H1 (cell line): Measurements from ENCODE around the gene CAMK2N2. TPM values are rescaled to one million over a fixed set of nuclear protein-coding genes. Genes with fewer than 3 reads are reported as not detected.

ENCODE experiments used
- CTCF ChIA-PET: fragments of 300-600 bp; sonication (Branson Sonifier 250); formaldehyde crosslinking; loops from one replicate; lab custom pipeline; 2021; ENCODE audit not compliant: partially characterized antibody; lab: Charles Lee
- POLR2A ChIA-PET: fragments of 300-600 bp; sonication (Branson Sonifier 250); formaldehyde crosslinking; loops from one replicate; lab custom pipeline; 2021; ENCODE audit warnings: inconsistent platforms; ENCODE audit not compliant: partially characterized antibody; lab: Charles Lee
- DNase-seq, 2 experiments: peaks; one replicate each; pipeline versions ENCODE4 v3.0.0 to v3.0.0-alpha.2; 2010 to 2022; ENCODE audit warnings: low spot score in 2 of 2, low read depth in 1 of 2, mixed read lengths in 1 of 2
- FAIRE-seq: peaks from 2 replicates; lab custom pipeline; 2011; peaks lifted over from hg19 to GRCh38; lab: Jason Lieb, UNC
- H2AFZ ChIP-seq: 2 replicates; pipeline ENCODE4 v1.8.1; 2012; ENCODE audit warnings: low read length, inconsistent platforms
- H2AK5ac ChIP-seq: 2 replicates; pipeline ENCODE4 v1.6.1; 2013; ENCODE audit warnings: low read depth, low read length
- H2BK120ac ChIP-seq: replicated peaks from 2 replicates; pipeline ENCODE3; 2013; ENCODE audit warnings: low read depth, low read length, inconsistent platforms
- H2BK12ac ChIP-seq: 2 replicates; pipeline ENCODE4 v1.6.1; 2013; ENCODE audit warnings: low read depth, low read length
- H2BK15ac ChIP-seq: 2 replicates; pipeline ENCODE4 v1.6.1; 2013; ENCODE audit warnings: low read length
- H2BK20ac ChIP-seq: 2 replicates; pipeline ENCODE4 v1.6.1; 2013; ENCODE audit warnings: low read length
- H2BK5ac ChIP-seq: 2 replicates; pipeline ENCODE4 v1.6.1; 2013; ENCODE audit warnings: low read depth, low read length
- H3K14ac ChIP-seq: 2 replicates; pipeline ENCODE4 v1.6.1; 2013; ENCODE audit warnings: inconsistent platforms; ENCODE audit not compliant: insufficient read length
- H3K18ac ChIP-seq: 2 replicates; pipeline ENCODE4 v1.6.1; 2013; ENCODE audit warnings: low read length; ENCODE audit errors: extremely low read depth
- H3K23ac ChIP-seq: 2 replicates; pipeline ENCODE4 v1.6.1; 2013; ENCODE audit warnings: inconsistent platforms; ENCODE audit not compliant: insufficient read length
- H3K23me2 ChIP-seq: 2 replicates; pipeline ENCODE4 v1.6.1; 2013; ENCODE audit warnings: low read depth, low read length
- H3K27ac ChIP-seq: 2 replicates; pipeline ENCODE4 v1.6.1; 2011; ENCODE audit warnings: low read depth, low read length, inconsistent platforms
- H3K27me3 ChIP-seq, 4 experiments: replicated peaks in 1 of 4; 1 replicate in 1 of 4; 2 replicates in 3 of 4; pipeline versions ENCODE4 v1.6.1 to v1.8.1; 2011 to 2013; ENCODE audit warnings: low read length in 3 of 4, mild to moderate bottlenecking in 3 of 4, inconsistent platforms in 2 of 4, mixed read lengths in 2 of 4, moderate library complexity in 1 of 4; ENCODE audit not compliant: control insufficient read depth in 3 of 4, insufficient read depth in 3 of 4; ENCODE audit errors: extremely low read depth in 1 of 4
- H3K36me3 ChIP-seq, 4 experiments: 2 replicates each; pipeline versions ENCODE4 v1.6.1 to v1.8.1; 2011 to 2013; ENCODE audit warnings: mild to moderate bottlenecking in 4 of 4, low read length in 3 of 4, moderate library complexity in 2 of 4, control low read depth in 1 of 4, inconsistent platforms in 1 of 4; ENCODE audit not compliant: insufficient read depth in 4 of 4, control insufficient read depth in 2 of 4
- H3K4ac ChIP-seq: replicated peaks from 2 replicates; pipeline ENCODE3; 2013; ENCODE audit warnings: low read length, low read depth, mixed read lengths, inconsistent platforms; ENCODE audit not compliant: insufficient read length
- H3K4me1 ChIP-seq, 4 experiments: replicated peaks in 1 of 4; 1 replicate in 1 of 4; 2 replicates in 3 of 4; pipeline versions ENCODE4 v1.6.1 to v1.8.1; 2011 to 2013; ENCODE audit warnings: low read length in 3 of 4, inconsistent platforms in 2 of 4, mixed read lengths in 1 of 4; ENCODE audit not compliant: insufficient read depth in 4 of 4, control insufficient read depth in 3 of 4
- H3K4me2 ChIP-seq, 2 experiments: 2 replicates each; pipeline versions ENCODE4 v1.6.1 to v1.8.1; 2011 to 2013; ENCODE audit warnings: low read depth in 2 of 2, low read length in 2 of 2, control low read depth in 1 of 2, inconsistent platforms in 1 of 2, mild to moderate bottlenecking in 1 of 2; ENCODE audit not compliant: insufficient read depth in 1 of 2
- H3K4me3 ChIP-seq, 4 experiments: fragments of 200-600, 300-600 bp in 1 of 4; sonication (generic), shearing (Covaris generic), sonication (Bioruptor Twin) in 1 of 4; 2 replicates each; pipeline versions ENCODE4 v1.5.1 to v1.8.1; 2011 to 2016; ENCODE audit warnings: low read length in 4 of 4, low read depth in 3 of 4, control low read depth in 2 of 4, inconsistent platforms in 2 of 4, mild to moderate bottlenecking in 2 of 4, mixed read lengths in 1 of 4, moderate library complexity in 1 of 4; ENCODE audit not compliant: insufficient read depth in 2 of 4; ENCODE audit errors: extremely low read depth in 1 of 4
- H3K56ac ChIP-seq: replicated peaks from 2 replicates; pipeline ENCODE3; 2013; ENCODE audit warnings: low read depth, mild to moderate bottlenecking, mixed read lengths, low read length, inconsistent platforms; ENCODE audit not compliant: insufficient read length
- H3K79me1 ChIP-seq: 2 replicates; pipeline ENCODE4 v1.6.1; 2013; ENCODE audit warnings: low read depth, low read length, control low read depth
- H3K79me2 ChIP-seq, 2 experiments: 2 replicates each; pipeline versions ENCODE4 v1.6.1 to v1.8.1; 2012 to 2013; ENCODE audit warnings: low read length in 2 of 2, mild to moderate bottlenecking in 2 of 2, inconsistent platforms in 1 of 2; ENCODE audit not compliant: insufficient read depth in 2 of 2, control insufficient read depth in 1 of 2
- H3K9ac ChIP-seq, 4 experiments: replicated peaks in 1 of 4; 1 replicate in 1 of 4; 2 replicates in 3 of 4; pipeline versions ENCODE4 v1.6.1 to v1.8.1; 2011 to 2013; ENCODE audit warnings: low read depth in 3 of 4, low read length in 3 of 4, control low read depth in 2 of 4, mild to moderate bottlenecking in 2 of 4, moderate library complexity in 2 of 4, inconsistent platforms in 1 of 4; ENCODE audit errors: extremely low read depth in 1 of 4
- H3K9me3 ChIP-seq, 2 experiments: 2 replicates each; pipeline versions ENCODE4 v1.6.1 to v1.8.1; 2012 to 2013; ENCODE audit warnings: mild to moderate bottlenecking in 2 of 2, moderate library complexity in 2 of 2, control low read depth in 1 of 2, inconsistent platforms in 1 of 2, low read depth in 1 of 2, low read length in 1 of 2, mixed read lengths in 1 of 2; ENCODE audit not compliant: insufficient read depth in 2 of 2
- H4K20me1 ChIP-seq, 2 experiments: replicated peaks in 1 of 2; 2 replicates each; pipeline versions ENCODE3 to v1.8.1; 2011 to 2013; ENCODE audit warnings: inconsistent platforms in 2 of 2, low read length in 2 of 2, mild to moderate bottlenecking in 1 of 2; ENCODE audit not compliant: insufficient read depth in 2 of 2, control insufficient read depth in 1 of 2
- H4K5ac ChIP-seq: 2 replicates; pipeline ENCODE4 v1.6.1; 2013; ENCODE audit warnings: low read length, low read depth, mixed read lengths, inconsistent platforms; ENCODE audit not compliant: insufficient read length
- H4K8ac ChIP-seq: 2 replicates; pipeline ENCODE4 v1.8.0; 2013; ENCODE audit warnings: mild to moderate bottlenecking, moderate library complexity, low read length, inconsistent platforms; ENCODE audit not compliant: insufficient read depth; ENCODE audit errors: extremely low read depth
- H4K91ac ChIP-seq: replicated peaks from 2 replicates; pipeline ENCODE3; 2013; ENCODE audit warnings: low read length, mixed read lengths, inconsistent platforms; ENCODE audit not compliant: insufficient read length
- FOSL1 ChIP-seq: IDR thresholded peaks from 2 replicates; pipeline ENCODE4 v1.6.1; 2011; ENCODE audit warnings: mild to moderate bottlenecking, low read depth, low read length, moderate library complexity; ENCODE audit not compliant: insufficient read depth
- GTF2F1 ChIP-seq: IDR thresholded peaks from 2 replicates; pipeline ENCODE4 v1.6.1; 2012; ENCODE audit warnings: low read depth, low read length, improper control_type of control experiment, borderline replicate concordance
- RAD21 ChIP-seq, 2 experiments: IDR thresholded peaks in 1 of 2; conservative IDR thresholded peaks in 1 of 2; 2 replicates each; pipeline ENCODE4 v1.6.1; 2011; ENCODE audit warnings: low read depth in 2 of 2, low read length in 2 of 2, improper control_type of control experiment in 1 of 2, inconsistent platforms in 1 of 2, mild to moderate bottlenecking in 1 of 2, moderate library complexity in 1 of 2
- WGBS, 2 experiments: shearing (Covaris generic) in 1 of 2; methylation state at CpG; one replicate each; pipeline versions ENCODE4 v1.1.6 to v1.1.7; 2013 to 2015; ENCODE audit warnings: low lambda C conversion rate in 2 of 2, mixed read lengths in 2 of 2, inconsistent platforms in 1 of 2, low coverage in 1 of 2, missing lambda C conversion rate in 1 of 2; ENCODE audit not compliant: insufficient replicate concordance in 2 of 2, insufficient coverage in 1 of 2, insufficient read length in 1 of 2; ENCODE audit errors: extremely low coverage in 1 of 2, missing lambda C conversion rate in 1 of 2; 5-methylcytosine and 5-hydroxymethylcytosine counted together
- polyA plus RNA-seq, 7 experiments: library from polyadenylated mRNA; depleted of rRNA in 3 of 7; stranded (reverse) in 5 of 7; unstranded in 2 of 7; fragments of >200 nt in 5 of 7; fragments of 200-250 nt in 2 of 7; gene quantifications; 1 replicate in 5 of 7; 2 replicates in 1 of 7; 4 replicates in 1 of 7; pipeline versions ENCODE4 v1.2.1 to v1.2.3, GENCODE V29; 2011 to 2013; ENCODE audit warnings: missing spikeins in 2 of 7, mixed read lengths in 2 of 7
- total RNA-seq: library from RNA; stranded (reverse); fragmentation: NEBNext Ultra II Directional; extraction: Animal tissue kit (Norgen Biotek cat#: 25700); gene quantifications from 2 replicates; pipeline ENCODE4 v1.2.1, GENCODE V29; 2021
- TF ChIP-seq, protein P1 (sequence below), 3 experiments: IDR thresholded peaks; 1 replicate in 2 of 3; 2 replicates in 1 of 3; pipeline versions ENCODE4 v1.5.1 to v1.6.1; 2011; ENCODE audit warnings: low read length in 3 of 3, mild to moderate bottlenecking in 3 of 3, inconsistent platforms in 2 of 3, low read depth in 1 of 3, moderate library complexity in 1 of 3; ENCODE audit not compliant: insufficient read depth in 1 of 3; ENCODE audit errors: control extremely low read depth in 1 of 3

CAMK2N2 gene
- total and polyA plus RNA-seq, 2 of the 8 experiments (the other 6 are each of a cell fraction or from before 2014, with no cell fraction given) = 4.0 to 17.7 TPM

DNA sequence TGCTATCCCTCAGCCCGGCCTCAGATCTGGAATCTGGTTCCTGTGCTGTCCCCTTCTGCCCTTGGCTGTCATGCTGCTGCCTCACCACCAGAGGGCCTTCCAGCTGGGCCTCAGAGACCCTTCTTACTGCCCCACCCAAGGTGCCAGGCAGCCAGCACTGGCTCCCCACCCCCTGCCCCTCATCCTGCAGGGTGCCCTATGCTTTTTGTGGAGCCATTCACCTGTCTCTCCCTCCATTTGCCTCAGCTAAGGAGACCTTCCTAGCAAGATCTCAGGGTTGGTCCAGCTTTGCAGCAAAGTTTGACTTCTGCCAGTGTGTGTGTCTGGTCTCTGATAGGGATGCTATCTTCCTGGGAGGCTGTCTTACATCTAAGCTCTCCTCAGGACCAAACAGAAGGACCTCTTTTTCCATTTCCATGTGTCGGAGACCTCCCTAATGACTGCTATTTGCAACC lies 33.8 kb downstream of the CAMK2N2 start:
- Histone ChIP-seq H4K91ac (no peak overlapping the region), H2BK120ac (no peak overlapping the region), H3K9ac (no peak overlapping the region), H3K9me3 (no peaks in the 10 kb centered on the region), H3K56ac (no peak overlapping the region), H3K79me2 (no peaks in the 10 kb centered on the region), H3K36me3 (peaks cover 0 to 8% (median 0%) of the 10 kb centered on the region in 4 experiments; a peak in 1 of 8 replicates), H3K27ac (no peak overlapping the region), H3K14ac (no peak overlapping the region), H3K23ac (no peak overlapping the region), H3K4me1 (peaks cover 0 to 20% (median 4%) of the 10 kb centered on the region in 4 experiments; a peak in 5 of 7 replicates), H3K79me1 (no peaks in the 10 kb centered on the region), H3K4me3 (no peak overlapping the region)
- 64% methylated on average over 2 of the region's 2 CpGs; no CpG with 5 or more reads in 1 of the 2 experiments for WGBS, 2 experiments
- DNase-seq = peak in 1 of 2 experiments; percentile 76
- TF ChIP-seq RAD21 (IDR thresholded peaks at IDR 0.05 in 1 of 2, conservative IDR thresholded peaks at IDR 0.05 in 1 of 2; ENCODE audit: low read depth in 2 of 2, low read length in 2 of 2) (peak; percentile 62 to 69), FOSL1 (0 out of 2 replicates have a peak, but pooled peaks have one; percentile 6), GTF2F1 (no peak)
- TF ChIP-seq, protein P1, sequence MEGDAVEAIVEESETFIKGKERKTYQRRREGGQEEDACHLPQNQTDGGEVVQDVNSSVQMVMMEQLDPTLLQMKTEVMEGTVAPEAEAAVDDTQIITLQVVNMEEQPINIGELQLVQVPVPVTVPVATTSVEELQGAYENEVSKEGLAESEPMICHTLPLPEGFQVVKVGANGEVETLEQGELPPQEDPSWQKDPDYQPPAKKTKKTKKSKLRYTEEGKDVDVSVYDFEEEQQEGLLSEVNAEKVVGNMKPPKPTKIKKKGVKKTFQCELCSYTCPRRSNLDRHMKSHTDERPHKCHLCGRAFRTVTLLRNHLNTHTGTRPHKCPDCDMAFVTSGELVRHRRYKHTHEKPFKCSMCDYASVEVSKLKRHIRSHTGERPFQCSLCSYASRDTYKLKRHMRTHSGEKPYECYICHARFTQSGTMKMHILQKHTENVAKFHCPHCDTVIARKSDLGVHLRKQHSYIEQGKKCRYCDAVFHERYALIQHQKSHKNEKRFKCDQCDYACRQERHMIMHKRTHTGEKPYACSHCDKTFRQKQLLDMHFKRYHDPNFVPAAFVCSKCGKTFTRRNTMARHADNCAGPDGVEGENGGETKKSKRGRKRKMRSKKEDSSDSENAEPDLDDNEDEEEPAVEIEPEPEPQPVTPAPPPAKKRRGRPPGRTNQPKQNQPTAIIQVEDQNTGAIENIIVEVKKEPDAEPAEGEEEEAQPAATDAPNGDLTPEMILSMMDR (IDR thresholded peaks at IDR 0.05; ENCODE audit: control extremely low read depth in 1 of 3, insufficient read depth in 1 of 3, low read depth in 1 of 3, low read length in 3 of 3) = peak in 2 of 3 experiments; percentile 87 to 89; a peak in 3 of 4 replicates
- TF ChIP-seq, all 59 proteins: peak for 3
- Histone ChIP-seq H2BK5ac (no peak overlapping the region), H3K18ac (no peak overlapping the region), H2BK15ac (no peak overlapping the region), H3K4me2 (no peak overlapping the region), H4K8ac (no peak overlapping the region), H3K23me2 (peaks cover 12% of the 10 kb centered on the region; the same call in 1 of the 2 replicates), H2BK12ac (no peak overlapping the region), H4K5ac (no peak overlapping the region), H4K20me1 (peaks cover 0 to 3% of the 10 kb centered on the region in 2 experiments), H3K4ac (no peak overlapping the region), H3K27me3 (peaks cover 35 to 49% (median 46%) of the 10 kb centered on the region in 4 experiments), H2AK5ac (no peak overlapping the region), H2BK20ac (no peak overlapping the region), H2AFZ (no peak overlapping the region)
- POLR2A ChIA-PET = interaction anchor here (0.9 to 2.5 kb wide), 5 partner anchors 13 to 51 kb away, joined by 3 to 11 read pairs (median 6); partner anchors contain the start of genes ABCF3 and EEF1AKMT4
- peak; percentile 28 for FAIRE-seq
- CTCF ChIA-PET = interaction anchor here (0.6 to 10.3 kb wide), 63 partner anchors 11 to 575 kb away, joined by 3 to 183 read pairs (median 4); partner anchors contain the start of genes ABCF3, CAMK2N2, DVL3 and EEF1AKMT4
